GM19463 (cell line): ENCODE measurements around the gene MRPS27.

ENCODE experiments used
- ATAC-seq: cut with Tn5 transposase; IDR thresholded peaks from one replicate; pipeline ENCODE4 v1.9.1; 2021; ENCODE audit warnings: mild to moderate bottlenecking, moderate library complexity; ENCODE audit not compliant: unreplicated experiment

MRPS27 gene

DNA sequence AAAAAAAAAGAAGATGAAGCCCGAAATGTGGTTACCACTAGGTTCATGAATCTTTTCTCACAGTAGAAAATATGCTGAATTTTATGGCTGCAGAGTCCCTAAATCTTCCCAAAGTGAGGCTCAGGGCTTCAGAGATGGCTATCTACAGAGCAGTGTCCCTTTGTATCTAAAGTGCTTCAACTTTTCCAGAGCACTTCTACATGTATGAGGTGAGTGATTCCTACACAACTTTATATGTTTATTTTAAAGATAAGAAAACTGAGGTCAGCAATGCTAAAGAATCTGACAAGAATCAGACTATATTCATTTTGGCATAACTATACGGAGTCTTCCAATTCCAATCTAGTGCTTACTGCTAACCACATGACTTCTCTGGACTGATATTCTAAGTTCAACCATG is 53.2 kb downstream of the MRPS27 start:
- ATAC-seq = no peak

GRCh38 chr5:72265032-72265877 is 54.8 kb downstream of the MRPS27 start:
- no peak for ATAC-seq

- ATAC-seq = no peak
Observed at GRCh38 chr5:72256536-72256935, 63.5 kb downstream of the MRPS27 start.

DNA sequence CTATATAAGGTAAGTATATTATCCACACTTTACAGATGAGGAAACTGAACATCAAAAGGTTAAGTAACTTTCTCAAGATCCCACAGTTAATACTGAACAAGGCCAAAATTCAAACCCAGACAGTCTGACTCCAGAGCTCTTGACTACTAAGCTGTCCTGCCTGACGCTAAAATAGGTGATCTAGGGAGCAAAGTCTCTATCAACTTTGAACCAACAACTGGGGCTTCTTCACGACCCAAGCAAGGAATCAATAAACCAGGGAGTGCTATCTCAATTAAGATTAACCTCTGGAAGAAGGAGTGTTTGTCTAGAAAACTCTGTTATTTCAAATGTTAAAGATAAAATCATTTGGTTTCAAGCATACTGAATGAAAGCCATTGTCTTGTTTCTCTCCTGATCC is 64.4 kb downstream of the MRPS27 start:
- no peak for ATAC-seq

GRCh38 chr5:72255237-72255636 is 64.8 kb downstream of the MRPS27 start:
- ATAC-seq = no peak

- ATAC-seq = no peak
Observed at GRCh38 chr5:72252574-72253155, 67.4 kb downstream of the MRPS27 start.

DNA sequence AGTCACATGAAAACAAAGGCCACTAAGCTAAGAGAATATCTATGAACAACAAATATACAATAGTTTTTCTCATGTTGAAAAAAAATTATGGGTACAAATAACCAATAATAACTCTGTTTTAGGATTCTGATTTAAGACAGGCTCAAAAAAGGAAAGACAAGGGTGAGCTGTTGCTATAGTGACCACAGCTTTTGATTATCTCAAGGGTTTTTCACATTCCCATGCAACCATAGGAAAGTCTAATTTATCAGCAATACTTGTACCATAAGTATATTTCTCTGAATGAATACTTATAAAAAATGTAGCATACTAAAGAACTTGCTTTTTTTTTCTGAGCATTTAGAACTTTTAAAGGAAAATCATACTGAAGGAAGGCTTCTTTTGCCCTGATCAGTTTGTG is 68.0 kb downstream of the MRPS27 start:
- no peak for ATAC-seq

- ATAC-seq = no peak
Observed at GRCh38 chr5:72251386-72251785, 68.7 kb downstream of the MRPS27 start.

DNA sequence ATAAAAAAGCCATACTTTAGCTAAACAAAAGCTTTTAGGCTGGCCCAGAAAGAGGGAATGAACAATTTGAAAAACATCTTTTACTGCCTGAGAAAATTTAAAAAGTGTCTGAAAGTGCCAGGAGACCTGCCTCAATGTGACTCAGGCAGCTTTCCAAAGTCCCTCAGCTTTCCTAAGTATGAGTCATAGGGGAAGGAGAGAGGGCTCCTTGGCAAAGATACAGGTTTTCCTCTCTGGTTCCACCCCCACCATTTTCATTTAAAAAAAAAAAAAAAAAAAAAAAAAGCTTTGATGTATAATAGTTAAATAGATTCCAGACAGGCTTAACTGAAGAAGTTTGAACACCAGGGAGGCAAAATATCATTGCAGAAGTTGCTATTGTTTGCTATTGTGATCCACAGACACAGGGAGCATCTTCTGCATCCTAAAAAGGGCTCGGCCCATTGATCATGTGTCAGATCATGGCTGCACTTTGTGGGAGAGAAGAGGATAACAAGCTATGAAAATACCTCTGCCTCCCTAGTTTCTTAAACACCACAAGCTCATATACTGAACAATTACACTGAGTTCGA is 71.5 kb downstream of the MRPS27 start:
- ATAC-seq = no peak

DNA sequence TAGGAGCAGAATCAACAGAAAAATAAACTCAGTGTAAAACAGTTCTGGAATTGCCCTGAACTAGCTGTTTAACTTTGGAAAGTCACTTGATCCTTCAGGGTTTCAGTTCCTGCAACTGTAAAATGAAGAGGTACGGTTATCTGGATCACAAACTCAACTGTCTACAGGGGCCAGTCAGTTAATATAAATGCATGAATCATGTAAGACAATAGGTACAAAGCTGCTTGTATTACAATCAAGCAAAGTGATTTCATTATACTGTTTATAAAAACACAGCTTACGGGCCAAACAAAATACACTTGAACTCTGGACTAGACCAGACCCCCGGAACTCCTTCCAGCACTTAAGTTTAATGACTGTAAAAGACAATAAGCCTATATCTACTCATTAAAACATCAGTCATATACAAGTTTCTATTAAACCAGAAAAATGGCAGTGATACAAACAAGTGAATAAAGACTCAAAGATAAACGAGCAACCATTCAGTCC is 73.0 kb downstream of the MRPS27 start:
- no peak for ATAC-seq

GRCh38 chr5:72245951-72246532 is 74.0 kb downstream of the MRPS27 start:
- ATAC-seq = no peak

DNA sequence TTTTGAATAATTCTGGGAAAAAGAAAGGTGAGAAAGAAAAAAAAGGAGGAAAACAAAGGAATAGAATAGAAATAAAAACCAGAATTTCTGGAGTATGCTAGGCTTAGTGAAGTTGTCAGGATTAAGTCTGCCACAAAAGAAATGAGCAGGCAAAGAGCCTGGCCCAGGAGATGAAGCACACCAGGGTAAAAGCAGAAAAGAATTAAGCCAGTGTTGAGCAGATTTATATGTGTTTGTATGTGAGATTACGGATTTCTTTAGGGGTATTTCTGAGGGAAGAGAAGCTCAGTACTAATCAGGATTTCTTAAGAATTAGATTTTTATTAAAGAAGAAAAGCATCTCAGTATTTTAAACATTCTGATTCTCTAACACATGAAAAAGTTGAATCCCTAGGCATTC is 74.5 kb downstream of the MRPS27 start:
- ATAC-seq = no peak

GRCh38 chr5:72244862-72245371 is 75.1 kb downstream of the MRPS27 start:
- ATAC-seq = peak; percentile 96

- no peak for ATAC-seq
Observed at GRCh38 chr5:72243706-72244105, 76.3 kb downstream of the MRPS27 start.

- ATAC-seq = no peak
Observed at GRCh38 chr5:72242796-72243475, 77.1 kb downstream of the MRPS27 start.

GRCh38 chr5:72241346-72242003 is 78.6 kb downstream of the MRPS27 start:
- no peak for ATAC-seq

GRCh38 chr5:72238712-72239445 is 81.2 kb downstream of the MRPS27 start:
- no peak for ATAC-seq

DNA sequence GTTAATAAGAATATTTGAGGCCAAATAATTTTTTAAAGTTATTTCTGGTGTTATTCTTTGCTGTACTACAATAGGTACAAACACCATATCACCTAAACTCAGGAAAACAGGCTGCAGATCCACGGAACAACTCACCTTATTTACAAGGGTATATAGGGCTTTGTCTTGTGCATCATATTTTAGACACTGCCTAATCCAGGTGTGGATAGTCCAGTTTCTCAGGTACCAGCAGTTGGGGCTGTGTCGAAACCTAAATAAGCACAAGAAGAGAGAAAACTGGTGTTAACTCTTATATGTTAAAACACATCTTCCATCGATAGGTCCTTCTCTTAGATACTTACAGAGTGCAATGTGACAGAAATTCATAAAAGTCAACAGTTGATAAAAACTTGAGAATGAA is 82.2 kb downstream of the MRPS27 start:
- no peak for ATAC-seq

DNA sequence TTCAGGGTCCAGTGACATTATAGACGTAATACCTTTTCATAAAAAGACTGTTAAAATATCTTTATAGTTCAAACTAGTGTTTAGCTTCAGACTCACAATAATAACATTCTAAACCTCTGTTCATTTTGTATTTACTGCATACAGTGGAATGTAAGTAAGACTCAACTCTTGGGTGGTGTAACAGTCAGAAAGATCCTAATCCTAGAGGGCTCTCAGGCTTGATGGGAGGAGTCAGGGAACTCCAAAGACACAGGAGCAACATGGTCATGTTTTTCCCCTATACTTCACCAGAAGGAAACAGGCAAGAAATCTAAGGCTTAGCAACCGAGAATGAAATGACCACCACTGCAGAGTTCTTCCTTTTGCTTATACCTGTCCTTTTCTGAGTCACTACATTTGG is 82.6 kb downstream of the MRPS27 start:
- no peak for ATAC-seq

- ATAC-seq = no peak
Observed at GRCh38 chr5:72235725-72236124, 84.3 kb downstream of the MRPS27 start.
